HCT116 (cell line): Measurements from ENCODE around the gene SLC19A3. TPM values are rescaled to one million over a fixed set of nuclear protein-coding genes. Genes with fewer than 3 reads are reported as not detected.

Source experiments
- ATAC-seq: fragments of 200-7000 bp; cut with Tn5 transposase; 2 replicates; pipeline ENCODE4 v1.9.1; 2020; ENCODE audit warnings: mild to moderate bottlenecking, moderate library complexity
- BruUV-seq: library from RNA; stranded (reverse); fragments of 400-500 nt; replicated peaks from 2 replicates; lab custom pipeline; 2021; lab: Mats Ljungman, UMichigan
- CTCF ChIA-PET: fragments of 300-600 bp; sonication (Branson Sonifier 250); formaldehyde crosslinking; loops from one replicate; lab custom pipeline; 2021; ENCODE audit warnings: antibody characterized with exemption; lab: Charles Lee
- POLR2A ChIA-PET: fragments of 300-600, 350-600 bp; sonication (Branson Sonifier 250); formaldehyde crosslinking; loops from one replicate; lab custom pipeline; 2021; ENCODE audit warnings: antibody characterized with exemption; lab: Charles Lee
- RAD21 ChIA-PET, 2 experiments: fragments of 300-600 bp; sonication (Branson Sonifier 250); formaldehyde crosslinking; loops; one replicate each; lab custom pipeline; 2023; ENCODE audit warnings: low total read pairs in 2 of 2; ENCODE audit not compliant: uncharacterized antibody in 2 of 2, unreplicated experiment in 2 of 2, low non-redundant PET in 1 of 2; lab: Charles Lee
- DNase-seq: peaks from one replicate; pipeline ENCODE4 v3.0.0-alpha.2; 2010; ENCODE audit warnings: low read depth, low spot score
- H2AFZ ChIP-seq: fragments of 200-600 bp; shearing (Covaris generic), sonication (generic); 2 replicates; pipeline ENCODE4 v1.6.1; 2017; ENCODE audit warnings: low read depth, mixed run types, mixed read lengths, antibody characterized with exemption, low read length; ENCODE audit not compliant: poor library complexity, severe bottlenecking
- H3K27ac ChIP-seq: 2 replicates; pipeline ENCODE4 v1.5.1; 2012; ENCODE audit warnings: low read depth, low read length
- H3K27me3 ChIP-seq: fragments of 200-600 bp; sonication (generic); 2 replicates; pipeline ENCODE4 v1.6.1; 2016; ENCODE audit warnings: mixed run types, low read length, mixed read lengths; ENCODE audit not compliant: insufficient read depth
- H3K36me3 ChIP-seq, 2 experiments: fragments of 200-500 bp in 1 of 2; fragments of 200-600 bp in 1 of 2; sonication (Bioruptor generic) in 1 of 2; sonication (generic) in 1 of 2; 2 replicates each; pipeline versions ENCODE4 v1.5.1 to v1.6.1; 2014 to 2016; ENCODE audit warnings: low read length in 2 of 2, inconsistent platforms in 1 of 2, mixed read lengths in 1 of 2, mixed run types in 1 of 2; ENCODE audit not compliant: insufficient read depth in 2 of 2, control insufficient read depth in 1 of 2
- H3K4me1 ChIP-seq, 2 experiments: fragments of 200-600 bp in 1 of 2; sonication (generic) in 1 of 2; 2 replicates each; pipeline versions ENCODE4 v1.5.1 to v1.6.1; 2012 to 2017; ENCODE audit warnings: low read length in 2 of 2, inconsistent platforms in 1 of 2, mild to moderate bottlenecking in 1 of 2, mixed read lengths in 1 of 2, mixed run types in 1 of 2, moderate library complexity in 1 of 2; ENCODE audit not compliant: insufficient read depth in 2 of 2, control insufficient read depth in 1 of 2
- H3K4me2 ChIP-seq: fragments of 200-600 bp; sonication (generic); 2 replicates; pipeline ENCODE4 v1.6.1; 2017; ENCODE audit warnings: mixed run types, low read length, mixed read lengths
- H3K4me3 ChIP-seq, 2 experiments: fragments of 200-600 bp in 1 of 2; sonication (generic) in 1 of 2; replicated peaks in 1 of 2; 2 replicates each; pipeline ENCODE4 v1.5.1; 2011 to 2016; ENCODE audit warnings: low read length in 2 of 2, control low read depth in 1 of 2, low read depth in 1 of 2, mild to moderate bottlenecking in 1 of 2, mixed read lengths in 1 of 2, mixed run types in 1 of 2
- H3K79me2 ChIP-seq: fragments of 200-600 bp; sonication (generic); 2 replicates; pipeline ENCODE4 v1.6.1; 2017; ENCODE audit warnings: mild to moderate bottlenecking, mixed run types, low read length, moderate library complexity, mixed read lengths; ENCODE audit not compliant: insufficient read depth
- H3K9ac ChIP-seq: fragments of 200-600 bp; sonication (generic); 2 replicates; pipeline ENCODE4 v1.6.1; 2016; ENCODE audit warnings: low read length, mixed read lengths
- H3K9me2 ChIP-seq: fragments of 200-600 bp; sonication (generic), shearing (Covaris generic); 2 replicates; pipeline ENCODE4 v1.6.1; 2017; ENCODE audit warnings: mixed run types, mild to moderate bottlenecking, moderate library complexity; ENCODE audit not compliant: insufficient read depth
- H3K9me3 ChIP-seq, 2 experiments: fragments of 200-500 bp in 1 of 2; fragments of 200-600 bp in 1 of 2; sonication (Bioruptor generic) in 1 of 2; sonication (generic) in 1 of 2; 2 replicates each; pipeline ENCODE4 v1.6.1; 2014 to 2017; ENCODE audit warnings: low read length in 2 of 2, mixed read lengths in 2 of 2, inconsistent platforms in 1 of 2, low read depth in 1 of 2, mild to moderate bottlenecking in 1 of 2, mixed run types in 1 of 2, moderate library complexity in 1 of 2; ENCODE audit not compliant: control insufficient read depth in 1 of 2, insufficient read depth in 1 of 2
- H4K20me1 ChIP-seq: fragments of 200-600 bp; sonication (generic), shearing (Covaris generic); 2 replicates; pipeline ENCODE4 v1.6.1; 2017; ENCODE audit warnings: mixed run types, mild to moderate bottlenecking, moderate library complexity; ENCODE audit not compliant: insufficient read depth
- ATF3 ChIP-seq: IDR thresholded peaks from 2 replicates; pipeline ENCODE4 v1.6.1; 2012
- CEBPB ChIP-seq: IDR thresholded peaks from 2 replicates; pipeline ENCODE4 v1.6.1; 2012; ENCODE audit warnings: low read depth
- CTCF ChIP-seq, 3 experiments: fragments of 200-600 bp in 1 of 3; sonication (generic) in 1 of 3; IDR thresholded peaks in 2 of 3; conservative IDR thresholded peaks in 1 of 3; 2 replicates each; pipeline ENCODE4 v1.5.1; 2012 to 2017; ENCODE audit warnings: low read depth in 2 of 3, low read length in 2 of 3, antibody characterized with exemption in 1 of 3, borderline replicate concordance in 1 of 3, control low read depth in 1 of 3, mild to moderate bottlenecking in 1 of 3, mixed read lengths in 1 of 3, mixed run types in 1 of 3, moderate library complexity in 1 of 3; ENCODE audit not compliant: insufficient read depth in 1 of 3
- EGR1 ChIP-seq: IDR thresholded peaks from 2 replicates; pipeline ENCODE4 v1.6.1; 2012; ENCODE audit warnings: low read depth
- ELF1 ChIP-seq: IDR thresholded peaks from 2 replicates; pipeline ENCODE4 v1.6.1; 2012; ENCODE audit warnings: low read depth, borderline replicate concordance
- EZH2phosphoT487 ChIP-seq: fragments of 200-600 bp; IDR thresholded peaks from 2 replicates; pipeline ENCODE4 v1.6.1; 2018; ENCODE audit warnings: antibody characterized with exemption, borderline replicate concordance
- FOSL1 ChIP-seq: IDR thresholded peaks from 2 replicates; pipeline ENCODE4 v1.6.1; 2012; ENCODE audit warnings: low read depth
- MAX ChIP-seq: IDR thresholded peaks from 2 replicates; pipeline ENCODE4 v1.6.1; 2012
- RAD21 ChIP-seq: IDR thresholded peaks from 2 replicates; pipeline ENCODE4 v1.6.1; 2012; ENCODE audit warnings: low read depth, mild to moderate bottlenecking
- SIN3A ChIP-seq: IDR thresholded peaks from 2 replicates; pipeline ENCODE4 v1.6.1; 2012; ENCODE audit warnings: low read depth
- SP1 ChIP-seq: IDR thresholded peaks from 2 replicates; pipeline ENCODE4 v1.6.1; 2012; ENCODE audit warnings: low read depth
- SRF ChIP-seq: IDR thresholded peaks from 2 replicates; pipeline ENCODE4 v1.6.1; 2012; ENCODE audit warnings: low read depth
- TCF7L2 ChIP-seq: IDR thresholded peaks from 2 replicates; pipeline ENCODE4 v1.7.0; 2011; ENCODE audit warnings: borderline replicate concordance, inconsistent platforms; ENCODE audit not compliant: insufficient read depth, insufficient read length; ENCODE audit errors: extremely low read depth
- ZBTB33 ChIP-seq: IDR thresholded peaks from 2 replicates; pipeline ENCODE4 v1.6.1; 2011; ENCODE audit warnings: mild to moderate bottlenecking, low read length, moderate library complexity; ENCODE audit not compliant: insufficient replicate concordance; ENCODE audit errors: extremely low read depth
- intact Hi-C: fragments of 100-400 bp; cut with micrococcal nuclease; formaldehyde crosslinking; loops from 2 replicates; pipeline ENCODE4 v1.10.0; 2022
- total RNA-seq: library from RNA; stranded (reverse); gene quantifications from one replicate; pipeline ENCODE4 v1.2.1, GENCODE V29; 2021; ENCODE audit not compliant: unreplicated experiment

SLC19A3 gene
- total RNA-seq, 1 experiment from 2014 or later, result not detected

GRCh38 chr2:227706859-227707258, 11.0 kb downstream of the SLC19A3 start:
- BruUV-seq, result no TSS peak
- no peak overlapping the region for H3K4me2 ChIP-seq
- no peak overlapping the region for H3K27ac ChIP-seq
- no peaks in the 10 kb centered on the region for H4K20me1 ChIP-seq
- H3K79me2 ChIP-seq, result no peaks in the 10 kb centered on the region
- ATAC-seq (no peak), DNase-seq (no peak)
- H3K4me1 ChIP-seq, result no peaks in the 10 kb centered on the region
- RAD21 ChIA-PET, result no interaction called here
- H3K9me3 ChIP-seq, result no peaks in the 10 kb centered on the region
- POLR2A ChIA-PET, result no interaction called here
- no peak overlapping the region for H2AFZ ChIP-seq
- no peak for TF ChIP-seq FOSL1
- TF ChIP-seq ELF1, result no peak
- TF ChIP-seq TCF7L2, result no peak
- no peak for TF ChIP-seq MAX
- TF ChIP-seq SIN3A, result no peak
- TF ChIP-seq SP1, result no peak
- no peak for TF ChIP-seq CTCF (IDR thresholded peaks at IDR 0.05 in 2 of 3, conservative IDR thresholded peaks at IDR 0.05 in 1 of 3; ENCODE audit: borderline replicate concordance in 1 of 3, insufficient read depth in 1 of 3, low read depth in 2 of 3, low read length in 2 of 3)
- TF ChIP-seq RAD21, result no peak
- no peak for TF ChIP-seq EGR1
- no peak for TF ChIP-seq ATF3
- TF ChIP-seq EZH2phosphoT487, result no peak
- TF ChIP-seq ZBTB33, result no peak
- no peak for TF ChIP-seq CEBPB
- no peak for TF ChIP-seq SRF
- H3K4me3 ChIP-seq, result no peak overlapping the region
- no peak overlapping the region for H3K9ac ChIP-seq
- H3K36me3 ChIP-seq, result no peaks in the 10 kb centered on the region
- CTCF ChIA-PET, result no interaction called here
- no peaks in the 10 kb centered on the region for H3K27me3 ChIP-seq
- no peaks in the 10 kb centered on the region for H3K9me2 ChIP-seq
- intact Hi-C loops, result no loop called here
